Liver (tissue), 3 donors: ENCODE measurements around the gene OR1I1.

Source experiments
- ATF3 ChIP-seq: IDR thresholded peaks from 2 replicates; pipeline ENCODE4 v1.6.1; 2016; ENCODE audit warnings: antibody characterized with exemption
- CTCF ChIP-seq: fragments of 150-350 bp; IDR thresholded peaks from 2 replicates; pipeline ENCODE4 v1.5.1; 2017; ENCODE audit warnings: improper control_type of control experiment, low read depth, low read length; ENCODE audit not compliant: missing input control
- EGR1 ChIP-seq, 2 donors: IDR thresholded peaks; 2 replicates each; pipeline ENCODE4 v1.6.1; 2016 to 2018; ENCODE audit warnings: antibody characterized with exemption in 2 of 2, low read depth in 2 of 2
- FOXA1 ChIP-seq: IDR thresholded peaks from 2 replicates; pipeline ENCODE4 v1.6.1; 2016; ENCODE audit warnings: antibody characterized with exemption
- GABPA ChIP-seq, 2 donors: IDR thresholded peaks in 1 of 2; conservative IDR thresholded peaks in 1 of 2; 2 replicates each; pipeline ENCODE4 v1.6.1; 2016; ENCODE audit warnings: antibody characterized with exemption in 2 of 2, mild to moderate bottlenecking in 1 of 2, moderate library complexity in 1 of 2
- JUND ChIP-seq, 2 donors: IDR thresholded peaks; 2 replicates each; pipeline ENCODE4 v1.6.1; 2016; ENCODE audit warnings: antibody characterized with exemption in 2 of 2
- NR2F2 ChIP-seq: IDR thresholded peaks from 2 replicates; pipeline ENCODE4 v1.6.1; 2016; ENCODE audit warnings: antibody characterized with exemption
- RAD21 ChIP-seq, 2 donors: IDR thresholded peaks; 2 replicates each; pipeline ENCODE4 v1.6.1; 2016; ENCODE audit warnings: antibody characterized with exemption in 2 of 2, mild to moderate bottlenecking in 2 of 2
- SP1 ChIP-seq: IDR thresholded peaks from 2 replicates; pipeline ENCODE4 v1.6.1; 2018; ENCODE audit warnings: antibody characterized with exemption, mild to moderate bottlenecking
- TAF1 ChIP-seq: conservative IDR thresholded peaks from 2 replicates; pipeline ENCODE4 v1.6.1; 2016; ENCODE audit warnings: antibody characterized with exemption, mild to moderate bottlenecking
- ZBTB33 ChIP-seq: IDR thresholded peaks from 2 replicates; pipeline ENCODE4 v1.6.1; 2016; ENCODE audit warnings: antibody characterized with exemption
- TF ChIP-seq, protein P1 (sequence below): IDR thresholded peaks from 2 replicates; pipeline ENCODE4 v1.6.1; 2016; ENCODE audit warnings: antibody characterized with exemption
- TF ChIP-seq, protein P2 (sequence below): IDR thresholded peaks from 2 replicates; pipeline ENCODE4 v1.6.1; 2016; ENCODE audit warnings: antibody characterized with exemption, mild to moderate bottlenecking
- donor health status: healthy.
- donor health status: healthy.

GRCh38 chr19:15137777-15138176 is 55.8 kb downstream of the OR1I1 start:
- no peak for TF ChIP-seq CTCF
- TF ChIP-seq JUND (IDR thresholded peaks at IDR 0.05) = no peak
- TF ChIP-seq SP1 = no peak
- TF ChIP-seq, protein P1, sequence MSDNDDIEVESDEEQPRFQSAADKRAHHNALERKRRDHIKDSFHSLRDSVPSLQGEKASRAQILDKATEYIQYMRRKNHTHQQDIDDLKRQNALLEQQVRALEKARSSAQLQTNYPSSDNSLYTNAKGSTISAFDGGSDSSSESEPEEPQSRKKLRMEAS = no peak
- no peak for TF ChIP-seq EGR1 (IDR thresholded peaks at IDR 0.05; ENCODE audit: low read depth in 2 of 2)
- TF ChIP-seq, protein P2, sequence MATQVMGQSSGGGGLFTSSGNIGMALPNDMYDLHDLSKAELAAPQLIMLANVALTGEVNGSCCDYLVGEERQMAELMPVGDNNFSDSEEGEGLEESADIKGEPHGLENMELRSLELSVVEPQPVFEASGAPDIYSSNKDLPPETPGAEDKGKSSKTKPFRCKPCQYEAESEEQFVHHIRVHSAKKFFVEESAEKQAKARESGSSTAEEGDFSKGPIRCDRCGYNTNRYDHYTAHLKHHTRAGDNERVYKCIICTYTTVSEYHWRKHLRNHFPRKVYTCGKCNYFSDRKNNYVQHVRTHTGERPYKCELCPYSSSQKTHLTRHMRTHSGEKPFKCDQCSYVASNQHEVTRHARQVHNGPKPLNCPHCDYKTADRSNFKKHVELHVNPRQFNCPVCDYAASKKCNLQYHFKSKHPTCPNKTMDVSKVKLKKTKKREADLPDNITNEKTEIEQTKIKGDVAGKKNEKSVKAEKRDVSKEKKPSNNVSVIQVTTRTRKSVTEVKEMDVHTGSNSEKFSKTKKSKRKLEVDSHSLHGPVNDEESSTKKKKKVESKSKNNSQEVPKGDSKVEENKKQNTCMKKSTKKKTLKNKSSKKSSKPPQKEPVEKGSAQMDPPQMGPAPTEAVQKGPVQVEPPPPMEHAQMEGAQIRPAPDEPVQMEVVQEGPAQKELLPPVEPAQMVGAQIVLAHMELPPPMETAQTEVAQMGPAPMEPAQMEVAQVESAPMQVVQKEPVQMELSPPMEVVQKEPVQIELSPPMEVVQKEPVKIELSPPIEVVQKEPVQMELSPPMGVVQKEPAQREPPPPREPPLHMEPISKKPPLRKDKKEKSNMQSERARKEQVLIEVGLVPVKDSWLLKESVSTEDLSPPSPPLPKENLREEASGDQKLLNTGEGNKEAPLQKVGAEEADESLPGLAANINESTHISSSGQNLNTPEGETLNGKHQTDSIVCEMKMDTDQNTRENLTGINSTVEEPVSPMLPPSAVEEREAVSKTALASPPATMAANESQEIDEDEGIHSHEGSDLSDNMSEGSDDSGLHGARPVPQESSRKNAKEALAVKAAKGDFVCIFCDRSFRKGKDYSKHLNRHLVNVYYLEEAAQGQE = no peak
- no peak for TF ChIP-seq RAD21 (IDR thresholded peaks at IDR 0.05)
- TF ChIP-seq TAF1 = no peak
- TF ChIP-seq NR2F2 = no peak
- TF ChIP-seq ZBTB33 = no peak
- TF ChIP-seq ATF3 = no peak
- TF ChIP-seq GABPA (IDR thresholded peaks at IDR 0.05 in 1 of 2, conservative IDR thresholded peaks at IDR 0.05 in 1 of 2) = no peak
- no peak for TF ChIP-seq FOXA1
